Measurements from ENCODE around the gene TMEM178A.
"Not testable (repeated sequence)": the region's sequence is repeated elsewhere in the genome, so short reads cannot be mapped to it uniquely, and the experiment has no call there.

The TMEM178A gene

GRCh38 chr2:39715822-39716221, 50.1 kb downstream of the TMEM178A start:
- DNase-seq (ENCODE audit: low read depth) = no peak

DNA sequence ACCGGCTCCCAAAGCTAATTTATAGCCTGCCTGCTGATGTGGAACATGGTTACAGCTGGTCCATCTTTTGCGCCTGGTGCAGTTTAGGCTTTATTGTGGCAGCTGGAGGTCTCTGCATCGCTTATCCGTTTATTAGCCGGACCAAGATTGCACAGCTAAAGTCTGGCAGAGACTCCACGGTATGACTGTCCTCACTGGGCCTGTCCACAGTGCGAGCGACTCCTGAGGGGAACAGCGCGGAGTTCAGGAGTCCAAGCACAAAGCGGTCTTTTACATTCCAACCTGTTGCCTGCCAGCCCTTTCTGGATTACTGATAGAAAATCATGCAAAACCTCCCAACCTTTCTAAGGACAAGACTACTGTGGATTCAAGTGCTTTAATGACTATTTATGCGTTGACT, 51.4 kb downstream of the TMEM178A start:
- no peak for DNase-seq (ENCODE audit: low read depth)

DNA sequence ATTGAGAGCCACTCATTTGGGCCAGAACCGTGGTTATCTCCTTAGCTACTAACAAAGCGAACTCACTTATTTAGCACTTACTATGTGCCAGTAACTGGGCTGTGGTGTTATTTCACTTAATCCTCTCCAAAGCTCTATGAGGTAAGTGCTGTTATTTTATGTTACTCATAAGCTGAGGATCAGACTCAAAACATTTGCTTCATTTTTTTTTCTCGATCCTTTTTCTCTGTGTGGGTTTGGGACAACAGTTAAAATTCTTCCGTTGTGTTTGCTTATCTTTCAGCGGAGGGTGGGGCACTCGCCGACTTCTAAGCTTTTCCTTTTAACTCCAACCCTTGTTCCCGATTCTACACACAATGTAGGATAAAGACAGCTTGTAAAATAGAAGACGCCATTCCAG, 52.8 kb downstream of the TMEM178A start:
- DNase-seq (ENCODE audit: low read depth) = peak; percentile 76

- no peak for DNase-seq (ENCODE audit: low read depth)
Observed at GRCh38 chr2:39719317-39719716, 53.6 kb downstream of the TMEM178A start.

- no peak for DNase-seq (ENCODE audit: low read depth)
Observed at GRCh38 chr2:39720970-39721369, 55.3 kb downstream of the TMEM178A start.

GRCh38 chr2:39723497-39723896, 57.8 kb downstream of the TMEM178A start:
- no peak for DNase-seq (ENCODE audit: low read depth)

DNA sequence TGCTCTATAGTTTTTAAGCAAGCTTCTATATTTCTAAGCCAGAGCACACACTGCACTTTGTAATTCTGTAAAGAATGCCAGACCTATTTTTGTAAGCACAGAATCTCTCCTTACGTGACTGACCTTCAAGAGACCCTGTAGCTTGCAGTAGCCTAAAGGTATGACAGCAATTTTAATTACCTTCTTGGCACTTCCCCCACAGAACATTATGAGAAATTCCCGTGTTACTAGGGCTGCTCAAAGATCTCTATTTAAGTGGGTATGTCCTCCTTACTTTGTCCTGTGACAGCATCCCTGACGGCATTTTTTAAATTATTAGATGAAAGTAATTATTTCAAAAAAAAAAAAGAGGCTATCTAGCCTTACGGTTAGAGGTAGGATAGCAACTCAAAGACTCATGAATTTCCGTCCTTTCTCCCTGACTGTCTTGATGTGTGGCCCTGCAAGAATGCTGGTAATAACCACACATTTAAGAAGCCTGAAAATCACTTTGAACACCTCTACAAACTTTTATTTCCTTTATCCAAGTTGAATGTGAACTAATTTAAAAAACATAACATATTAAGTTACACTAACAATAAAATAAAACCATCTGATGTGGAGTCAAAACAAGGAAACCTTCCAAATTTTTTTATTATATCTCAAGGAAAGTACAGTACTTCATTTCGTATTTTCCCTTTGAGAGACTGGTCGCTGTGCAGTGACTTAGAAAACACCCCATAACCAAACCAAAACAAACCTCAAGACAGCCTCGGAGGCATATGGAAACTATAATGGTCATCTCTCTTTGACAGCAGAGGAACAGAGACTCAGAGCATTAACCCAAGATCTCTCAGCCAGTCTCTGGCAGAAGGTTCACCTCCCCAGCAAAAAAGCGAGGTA, 58.5 kb downstream of the TMEM178A start:
- no peak for DNase-seq (ENCODE audit: low read depth)

- DNase-seq (ENCODE audit: low read depth) = no peak
Observed at GRCh38 chr2:39724828-39725144, 59.1 kb downstream of the TMEM178A start.

DNA sequence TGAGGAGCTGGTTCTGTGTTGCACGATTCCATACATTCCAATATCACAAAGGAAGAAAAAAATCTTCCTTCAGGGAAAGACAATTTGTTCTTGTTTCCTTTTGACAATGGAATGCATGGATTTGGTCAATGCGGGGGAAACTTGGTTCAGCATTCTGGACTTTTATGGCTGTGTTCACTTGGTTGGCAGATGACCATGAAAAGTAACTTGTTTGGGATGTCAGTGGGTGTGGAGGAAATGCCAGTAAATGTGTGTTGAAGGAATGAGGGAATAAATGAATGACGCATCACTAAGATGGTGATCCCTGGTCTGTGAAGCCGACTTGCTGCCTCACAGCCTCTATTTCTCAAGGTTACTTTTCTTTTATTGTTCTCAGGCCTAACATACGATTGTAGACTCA, 59.7 kb downstream of the TMEM178A start:
- no peak for DNase-seq (ENCODE audit: low read depth)

DNA sequence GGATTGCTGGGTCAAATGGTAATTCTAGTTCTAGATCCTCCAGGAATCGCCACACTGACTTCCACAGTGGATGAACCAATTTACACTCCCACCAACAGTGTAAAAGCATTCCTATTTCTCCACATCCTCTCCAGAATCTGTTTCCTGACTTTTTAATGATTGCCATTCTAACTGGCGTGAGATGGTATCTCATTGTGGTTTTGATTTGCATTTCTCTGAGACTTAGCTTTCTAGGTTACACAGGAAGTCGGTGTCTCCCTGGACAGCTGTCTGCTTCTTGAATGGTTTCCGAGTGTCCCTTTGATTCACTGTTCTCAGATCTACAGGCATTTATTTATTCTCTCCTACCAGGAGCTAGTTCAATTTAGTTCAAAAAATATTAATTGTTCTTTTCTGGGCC, 62.4 kb downstream of the TMEM178A start:
- not testable (repeated sequence) for DNase-seq (ENCODE audit: low read depth)

DNA sequence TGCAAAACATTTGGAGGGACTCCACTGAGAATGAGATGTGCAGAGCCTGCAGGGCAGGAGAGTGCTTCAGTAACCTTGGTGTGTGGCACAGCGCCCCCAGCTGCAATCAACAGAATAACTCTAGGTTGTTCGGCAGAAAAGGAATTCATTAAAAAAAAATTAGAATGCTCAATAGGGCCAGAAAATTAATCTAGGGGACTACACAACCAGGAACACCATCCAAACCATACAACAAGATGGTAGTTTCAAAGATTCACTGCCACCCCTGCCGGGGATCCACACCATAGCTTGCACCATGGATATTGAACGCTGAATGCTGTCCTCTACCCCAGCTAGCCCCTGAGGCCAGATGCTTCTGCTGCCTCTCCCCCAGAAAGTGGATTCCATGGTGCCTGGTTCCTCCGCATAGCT, 63.2 kb downstream of the TMEM178A start:
- DNase-seq (ENCODE audit: low read depth) = peak; percentile 63

DNA sequence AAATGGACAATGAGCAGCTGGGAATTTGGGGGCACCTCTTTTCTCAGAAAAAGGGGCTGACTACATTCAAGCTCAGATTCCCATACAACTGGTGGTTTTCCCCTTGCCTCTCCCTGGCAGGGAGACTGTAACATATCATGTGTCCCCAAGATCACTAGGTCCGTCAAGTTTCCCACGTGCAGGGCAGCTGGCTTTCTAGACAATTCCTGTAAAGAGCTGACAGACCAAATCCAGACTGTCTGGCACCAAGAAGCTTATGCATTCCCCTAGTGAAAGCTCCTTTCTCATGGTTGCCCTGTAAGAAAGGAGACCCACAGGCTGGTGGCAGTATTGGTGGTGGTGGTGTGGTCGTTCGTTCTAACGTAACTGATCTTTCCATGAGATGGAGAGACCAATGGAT, 64.6 kb downstream of the TMEM178A start:
- no peak for DNase-seq (ENCODE audit: low read depth)

GRCh38 chr2:39730685-39731302, 65.1 kb downstream of the TMEM178A start:
- DNase-seq (ENCODE audit: low read depth) = peak; percentile 52

GRCh38 chr2:39731546-39731945, 65.8 kb downstream of the TMEM178A start:
- no peak for DNase-seq (ENCODE audit: low read depth)

GRCh38 chr2:39732482-39732881, 66.8 kb downstream of the TMEM178A start:
- no peak for DNase-seq (ENCODE audit: low read depth)

GRCh38 chr2:39733070-39733674, 67.5 kb downstream of the TMEM178A start:
- no peak for DNase-seq (ENCODE audit: low read depth)

GRCh38 chr2:39734445-39734844, 68.7 kb downstream of the TMEM178A start:
- DNase-seq (ENCODE audit: low read depth) = no peak

DNA sequence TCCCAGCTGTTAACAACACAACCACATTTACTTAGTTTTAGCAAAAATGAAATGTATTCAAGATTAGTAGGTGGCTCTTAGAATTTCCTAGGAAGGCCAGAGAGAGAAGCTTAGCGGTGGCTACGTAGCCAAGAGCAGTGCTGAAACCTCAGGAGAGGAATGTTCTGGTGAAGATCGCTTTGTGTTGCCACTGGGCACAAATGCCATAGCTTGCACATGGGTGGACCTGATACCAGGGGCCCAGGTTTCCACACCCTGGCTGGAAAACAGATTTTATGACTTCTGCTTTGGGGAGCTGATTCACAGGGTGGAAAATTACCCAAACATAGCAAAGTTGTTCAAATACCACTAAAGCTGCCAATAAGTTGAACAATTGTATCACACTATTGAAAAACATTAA, 69.9 kb downstream of the TMEM178A start:
- no peak for DNase-seq (ENCODE audit: low read depth)

- DNase-seq (ENCODE audit: low read depth) = peak; percentile 94
Observed at GRCh38 chr2:39736640-39737039, 70.9 kb downstream of the TMEM178A start.

GRCh38 chr2:39737661-39738060, 71.9 kb downstream of the TMEM178A start:
- DNase-seq (ENCODE audit: low read depth) = peak; percentile 93

DNA sequence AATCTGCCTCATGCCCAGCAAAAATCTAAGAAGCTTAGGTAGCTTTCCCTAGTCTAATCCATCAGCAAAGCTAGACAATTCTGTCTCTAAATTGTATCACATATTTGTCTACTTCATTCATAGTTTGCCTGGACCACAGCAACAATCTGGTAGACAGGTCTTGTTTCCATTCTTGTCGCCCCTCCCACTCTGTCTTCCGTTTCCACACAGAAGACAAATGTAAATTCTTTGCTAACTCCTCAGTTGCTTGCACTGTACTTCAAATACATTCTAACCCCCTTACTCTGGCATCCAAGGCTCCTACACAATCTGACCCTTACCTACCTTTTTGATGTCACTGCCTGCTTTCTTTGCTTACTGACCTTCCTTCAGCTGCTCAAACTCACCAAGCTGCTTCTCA, 73.2 kb downstream of the TMEM178A start:
- peak; percentile 67 for DNase-seq (ENCODE audit: low read depth)

GRCh38 chr2:39739386-39739785, 73.7 kb downstream of the TMEM178A start:
- no peak for DNase-seq (ENCODE audit: low read depth)

DNA sequence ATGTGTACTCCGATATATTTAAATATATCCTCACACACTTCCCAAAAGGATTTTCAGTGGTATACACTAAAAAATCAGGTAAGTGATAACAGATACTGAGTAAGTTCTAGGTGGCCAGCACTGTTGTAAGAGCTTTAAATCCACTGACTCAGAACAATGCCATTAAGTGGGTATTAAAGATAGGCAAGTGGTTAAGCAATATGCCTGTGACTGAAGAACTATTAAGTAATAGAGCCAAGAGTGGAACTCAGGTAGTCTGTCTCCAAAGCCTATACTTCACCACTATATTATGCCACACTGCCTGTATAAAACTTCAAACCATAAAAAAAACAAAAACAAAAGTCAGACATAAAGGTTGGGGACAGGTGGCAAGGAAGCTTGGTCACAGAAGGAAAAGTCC, 76.2 kb downstream of the TMEM178A start:
- DNase-seq (ENCODE audit: low read depth) = peak; percentile 75

All from iris pigment epithelial cell (primary cell).